ENCODE measurements around the gene PAXX.

PAXX gene

DNA sequence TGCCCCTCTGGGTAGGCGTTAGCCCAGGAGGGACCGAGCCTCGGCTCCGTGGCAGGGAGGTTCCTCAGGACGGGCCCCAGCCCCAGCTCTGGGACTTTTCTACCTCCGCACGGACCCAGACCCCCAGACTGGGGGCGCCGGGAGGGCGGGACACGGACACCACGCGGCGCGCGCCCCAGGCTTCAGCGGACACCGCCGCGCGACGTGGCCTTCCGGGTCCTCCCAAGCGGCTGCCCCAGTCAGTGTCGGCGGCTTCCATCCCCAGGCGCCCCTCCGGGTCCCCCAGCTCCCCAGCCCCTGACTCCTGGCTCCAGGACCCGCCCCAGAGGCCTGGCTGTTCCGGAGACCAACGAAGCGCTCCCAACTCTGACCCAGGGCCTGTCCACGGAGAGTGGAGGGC is 6.4 kb upstream of the PAXX start:
- no peak overlapping the region for H3K4me3 ChIP-seq (replicated peaks; ENCODE audit: low read depth, low read length)
- TF ChIP-seq, protein P1, sequence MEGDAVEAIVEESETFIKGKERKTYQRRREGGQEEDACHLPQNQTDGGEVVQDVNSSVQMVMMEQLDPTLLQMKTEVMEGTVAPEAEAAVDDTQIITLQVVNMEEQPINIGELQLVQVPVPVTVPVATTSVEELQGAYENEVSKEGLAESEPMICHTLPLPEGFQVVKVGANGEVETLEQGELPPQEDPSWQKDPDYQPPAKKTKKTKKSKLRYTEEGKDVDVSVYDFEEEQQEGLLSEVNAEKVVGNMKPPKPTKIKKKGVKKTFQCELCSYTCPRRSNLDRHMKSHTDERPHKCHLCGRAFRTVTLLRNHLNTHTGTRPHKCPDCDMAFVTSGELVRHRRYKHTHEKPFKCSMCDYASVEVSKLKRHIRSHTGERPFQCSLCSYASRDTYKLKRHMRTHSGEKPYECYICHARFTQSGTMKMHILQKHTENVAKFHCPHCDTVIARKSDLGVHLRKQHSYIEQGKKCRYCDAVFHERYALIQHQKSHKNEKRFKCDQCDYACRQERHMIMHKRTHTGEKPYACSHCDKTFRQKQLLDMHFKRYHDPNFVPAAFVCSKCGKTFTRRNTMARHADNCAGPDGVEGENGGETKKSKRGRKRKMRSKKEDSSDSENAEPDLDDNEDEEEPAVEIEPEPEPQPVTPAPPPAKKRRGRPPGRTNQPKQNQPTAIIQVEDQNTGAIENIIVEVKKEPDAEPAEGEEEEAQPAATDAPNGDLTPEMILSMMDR (IDR thresholded peaks at IDR 0.05; ENCODE audit: low read depth, low read length, missing control alignments), result no peak
- DNase-seq (ENCODE audit: extremely low read depth, low read depth), result no peak

DNA sequence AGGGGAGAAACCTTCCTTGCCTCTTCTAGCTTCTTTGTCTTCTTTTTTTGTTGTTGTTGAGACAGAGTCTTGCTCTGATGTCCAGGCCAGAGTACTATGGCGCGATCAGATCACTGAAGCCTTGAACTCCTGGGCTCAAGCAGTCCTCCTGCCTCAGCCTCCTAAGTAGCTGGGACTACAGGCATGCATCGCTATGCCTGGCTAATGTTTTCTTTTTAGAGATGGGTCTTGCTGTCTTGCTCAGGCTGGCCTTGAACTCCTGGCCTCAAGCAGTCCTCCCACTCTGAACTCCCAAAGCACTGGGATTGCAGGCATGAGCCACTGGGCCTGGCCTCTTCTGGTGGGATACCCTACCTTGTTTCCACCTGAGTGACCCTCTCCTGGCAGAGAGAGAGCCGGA is 3.4 kb upstream of the PAXX start:
- no peak overlapping the region for H3K4me3 ChIP-seq (replicated peaks; ENCODE audit: low read depth, low read length)
- no peak for DNase-seq (ENCODE audit: extremely low read depth, low read depth)
- TF ChIP-seq, protein P1 (IDR thresholded peaks at IDR 0.05; ENCODE audit: low read depth, low read length, missing control alignments), result no peak

DNA sequence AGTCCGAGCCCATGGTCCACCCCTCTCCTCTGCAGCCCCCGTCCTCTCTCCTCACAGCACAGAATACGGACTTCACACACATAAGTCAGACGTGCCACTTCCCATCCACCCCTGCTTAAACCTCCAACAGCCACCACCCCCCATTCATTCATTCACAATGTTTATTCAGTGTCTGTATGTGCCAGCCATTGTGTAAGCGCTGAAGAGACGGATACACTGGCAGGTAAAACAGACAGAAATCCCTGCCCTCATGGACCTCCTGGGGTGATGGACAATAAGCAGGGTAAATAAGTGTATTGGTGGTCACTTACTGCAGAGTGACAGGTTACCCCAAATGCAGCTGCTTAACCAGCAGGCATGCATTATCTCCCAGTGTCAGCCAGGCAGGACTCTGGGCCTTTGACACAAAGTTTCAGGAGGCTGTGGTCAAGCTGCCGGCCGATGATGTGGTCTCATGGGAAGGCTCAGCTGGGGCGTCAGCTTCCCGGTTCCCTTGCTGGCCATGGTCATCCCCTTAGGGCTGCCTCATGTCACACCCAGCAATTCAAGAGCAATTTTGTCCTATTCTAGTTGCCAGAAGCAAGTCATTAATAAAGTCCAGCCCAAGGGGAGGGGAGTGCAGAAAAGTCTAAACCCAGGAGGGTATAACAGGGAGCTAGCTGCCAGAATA is 1.8 kb upstream of the PAXX start:
- TF ChIP-seq, protein P1 (IDR thresholded peaks at IDR 0.05; ENCODE audit: low read depth, low read length, missing control alignments), result no peak
- DNase-seq (ENCODE audit: extremely low read depth, low read depth), result no peak
- H3K4me3 ChIP-seq (replicated peaks; ENCODE audit: low read depth, low read length), result no peak overlapping the region

DNA sequence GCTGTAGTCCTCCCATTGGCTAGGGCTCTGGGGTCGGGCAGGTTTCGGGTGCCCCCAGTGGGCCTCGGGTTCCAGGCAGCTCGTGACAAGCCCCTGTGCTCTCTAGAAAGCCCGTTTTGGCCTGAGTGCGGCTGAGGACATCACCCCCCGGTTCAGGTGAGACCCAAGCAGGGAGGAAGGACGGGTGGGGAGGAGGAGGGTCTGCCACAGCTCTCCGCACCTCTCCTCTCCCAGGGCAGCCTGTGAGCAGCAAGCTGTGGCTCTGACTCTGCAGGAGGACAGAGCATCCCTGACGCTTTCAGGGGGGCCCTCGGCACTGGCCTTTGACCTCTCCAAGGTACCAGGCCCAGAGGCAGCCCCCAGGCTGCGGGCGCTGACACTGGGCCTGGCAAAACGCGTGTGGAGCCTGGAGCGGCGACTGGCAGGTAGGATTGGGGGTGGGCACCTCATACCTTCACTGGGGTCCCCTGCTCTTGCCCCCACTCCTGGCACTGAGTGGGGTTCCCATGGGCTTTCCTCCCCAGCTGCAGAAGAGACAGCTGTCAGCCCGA is 672 bp downstream of the PAXX start:
- DNase-seq (ENCODE audit: extremely low read depth, low read depth), result no peak
- H3K4me3 ChIP-seq (replicated peaks; ENCODE audit: low read depth, low read length), result peak overlapping the region; percentile 74
- TF ChIP-seq, protein P1 (IDR thresholded peaks at IDR 0.05; ENCODE audit: low read depth, low read length, missing control alignments), result no peak

DNA sequence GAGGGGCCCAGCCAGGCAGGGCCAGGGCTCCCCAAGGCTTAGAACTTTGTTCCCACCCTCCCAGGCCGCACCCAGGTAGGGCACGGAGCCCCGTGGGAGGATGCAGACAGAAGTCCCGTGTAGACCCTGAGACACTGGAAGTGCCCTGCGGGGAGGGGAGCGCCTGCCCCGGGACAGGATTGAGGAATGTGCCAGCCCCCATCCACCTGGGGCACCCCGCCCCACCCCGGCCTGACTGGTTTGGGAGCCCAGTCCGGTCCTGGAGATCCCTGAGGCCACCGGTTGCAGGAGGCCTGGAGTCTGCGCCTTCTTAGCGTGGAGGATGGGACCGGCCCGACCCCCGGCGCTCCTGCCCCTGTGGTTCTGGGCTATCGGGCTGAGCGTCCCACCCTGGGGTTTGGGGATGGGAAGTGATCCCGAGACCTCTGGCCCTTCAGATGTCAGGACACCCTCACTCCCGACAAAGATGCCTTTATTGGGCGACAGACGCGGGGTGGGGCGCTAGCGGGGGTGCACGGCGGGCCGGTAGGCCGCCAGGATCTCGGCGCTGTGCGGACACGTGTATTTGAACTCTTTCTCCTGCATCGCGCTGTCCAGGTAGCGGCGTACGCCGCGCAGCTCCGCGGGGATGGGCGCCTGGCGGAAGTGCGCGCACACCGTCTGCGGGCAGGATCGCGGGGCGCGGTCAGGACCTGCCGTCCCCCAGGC is 2.1 kb downstream of the PAXX start:
- no peak for DNase-seq (ENCODE audit: extremely low read depth, low read depth)
- H3K4me3 ChIP-seq (replicated peaks; ENCODE audit: low read depth, low read length), result no peak overlapping the region
- TF ChIP-seq, protein P1 (IDR thresholded peaks at IDR 0.05; ENCODE audit: low read depth, low read length, missing control alignments), result no peak

DNA sequence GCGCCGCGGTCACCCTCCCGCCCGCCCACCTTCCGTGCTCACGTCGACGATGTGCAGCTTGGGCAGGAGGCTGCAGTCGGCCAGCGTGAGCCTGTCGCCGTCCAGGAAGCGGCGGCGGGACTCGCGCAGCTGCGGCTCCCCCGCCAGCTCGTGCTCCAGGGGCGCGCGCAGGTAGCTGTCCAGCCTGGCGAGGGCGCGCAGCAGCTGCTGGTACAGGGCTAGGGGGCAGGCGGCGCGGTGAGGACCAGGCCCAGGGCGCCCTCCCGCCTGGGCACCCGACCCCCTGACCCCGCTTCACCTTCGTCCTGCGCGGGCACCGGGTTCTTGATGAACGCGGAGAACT is 2.6 kb downstream of the PAXX start:
- no peak overlapping the region for H3K4me3 ChIP-seq (replicated peaks; ENCODE audit: low read depth, low read length)
- no peak for DNase-seq (ENCODE audit: extremely low read depth, low read depth)
- TF ChIP-seq, protein P1 (IDR thresholded peaks at IDR 0.05; ENCODE audit: low read depth, low read length, missing control alignments), result no peak

All from HFF-Myc (cell line).